Fibroblast of peridontal ligament (primary cell): ENCODE data around the gene CGN.

Experiments
- DNase-seq: peaks from one replicate; pipeline ENCODE4 v3.0.0-alpha.2; 2010; ENCODE audit errors: extremely low read depth

Gene CGN

GRCh38 chr1:151499365-151499764 lies 11.8 kb upstream of the CGN start:
- no peak for DNase-seq

DNA sequence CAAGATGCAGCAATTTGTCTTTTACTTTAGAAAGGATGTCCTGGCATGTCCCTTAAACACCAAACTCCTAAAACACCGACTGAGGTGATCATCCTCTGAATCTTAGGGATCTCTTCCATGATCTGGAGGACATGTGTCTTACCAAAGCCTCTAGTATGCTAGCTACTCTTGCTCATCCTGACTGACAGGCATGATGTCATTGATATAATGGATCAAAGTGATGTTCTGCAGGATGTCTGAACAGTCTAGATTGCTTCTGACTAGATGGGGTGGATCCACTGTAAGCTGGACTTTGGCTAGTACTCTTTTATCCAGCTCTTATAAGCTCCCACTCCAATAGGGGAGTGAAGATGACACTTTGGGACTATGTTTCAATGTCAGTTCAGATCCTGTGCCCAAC lies 11.3 kb upstream of the CGN start:
- no peak for DNase-seq

- no peak for DNase-seq
Measured at GRCh38 chr1:151501474-151501873, 9.7 kb upstream of the CGN start.

DNA sequence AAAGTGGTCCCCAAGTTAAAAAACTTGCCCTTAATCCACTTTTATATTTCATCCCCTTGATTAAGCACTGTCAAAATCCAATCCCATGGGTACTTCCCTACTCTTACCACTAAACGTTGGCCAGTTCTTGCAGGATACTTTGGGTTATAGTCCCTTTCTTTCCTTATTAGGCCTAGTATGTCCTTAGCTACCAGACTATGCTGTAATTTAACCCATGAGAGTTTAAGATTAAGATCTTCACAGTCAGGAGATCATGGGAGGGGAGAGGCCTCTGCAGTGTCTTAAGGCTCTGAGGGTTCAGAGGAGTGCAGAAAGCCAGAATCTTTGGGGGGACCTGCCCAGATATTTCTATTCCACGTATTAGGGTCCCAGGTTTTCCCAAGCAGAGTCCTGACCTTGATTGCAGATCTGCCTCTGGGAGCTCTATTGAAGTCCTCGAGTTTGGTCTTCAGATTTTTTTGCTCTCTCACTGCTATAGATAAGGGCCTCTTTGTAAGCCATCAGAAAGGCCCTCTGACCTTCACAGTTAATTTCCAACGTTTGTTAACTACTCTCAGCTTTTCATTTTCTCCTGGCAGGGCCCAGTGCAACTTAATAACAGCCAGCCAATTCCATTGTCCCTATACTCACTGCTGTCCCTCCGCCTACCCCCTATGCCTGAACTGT lies 9.0 kb upstream of the CGN start:
- no peak for DNase-seq

DNA sequence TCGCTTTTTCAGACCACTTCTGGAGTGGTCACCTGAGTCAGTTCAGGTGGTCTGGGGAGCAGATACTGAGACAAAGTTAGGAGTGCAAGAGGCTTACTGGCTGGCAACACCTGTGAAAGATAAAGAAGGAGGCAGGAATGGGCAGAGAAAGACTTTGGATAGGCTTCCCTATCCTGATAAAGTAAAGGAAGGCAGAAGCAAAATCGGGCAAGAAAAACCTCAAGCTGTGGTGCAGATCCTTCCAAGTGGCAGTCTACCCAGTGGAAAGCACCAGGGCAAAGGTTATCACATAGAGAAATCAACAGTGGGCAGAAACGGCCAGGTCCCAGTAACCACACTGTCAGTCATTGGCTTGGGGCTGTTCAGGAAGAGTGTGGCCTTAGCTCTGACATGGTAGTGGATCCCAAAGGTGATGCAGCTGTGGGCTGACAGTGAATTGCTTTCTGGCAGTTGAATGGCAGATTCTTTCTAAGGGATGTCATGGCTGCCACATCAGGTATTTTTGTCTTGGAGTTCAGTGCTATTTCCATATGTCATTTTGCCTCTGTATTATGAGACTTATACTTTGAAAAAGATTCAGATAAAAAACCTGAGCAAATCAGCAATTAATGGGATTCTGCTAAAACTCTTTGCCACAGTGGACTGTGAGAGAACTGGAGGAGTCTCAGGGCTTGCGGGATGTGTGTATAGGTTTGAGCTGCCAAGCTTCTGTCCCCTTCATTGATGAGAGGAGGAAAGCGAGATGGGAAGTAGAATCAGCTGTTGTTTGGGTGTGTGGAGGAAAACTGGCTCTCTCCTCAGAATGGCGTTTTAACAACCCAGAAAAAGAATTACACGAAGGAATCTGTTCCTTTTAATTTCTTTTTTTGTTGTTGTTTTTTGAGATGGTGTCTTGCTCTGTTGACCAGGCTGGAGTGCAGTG lies 8.1 kb upstream of the CGN start:
- DNase-seq = no peak

- no peak for DNase-seq
Measured at GRCh38 chr1:151504252-151504651, 6.9 kb upstream of the CGN start.

DNA sequence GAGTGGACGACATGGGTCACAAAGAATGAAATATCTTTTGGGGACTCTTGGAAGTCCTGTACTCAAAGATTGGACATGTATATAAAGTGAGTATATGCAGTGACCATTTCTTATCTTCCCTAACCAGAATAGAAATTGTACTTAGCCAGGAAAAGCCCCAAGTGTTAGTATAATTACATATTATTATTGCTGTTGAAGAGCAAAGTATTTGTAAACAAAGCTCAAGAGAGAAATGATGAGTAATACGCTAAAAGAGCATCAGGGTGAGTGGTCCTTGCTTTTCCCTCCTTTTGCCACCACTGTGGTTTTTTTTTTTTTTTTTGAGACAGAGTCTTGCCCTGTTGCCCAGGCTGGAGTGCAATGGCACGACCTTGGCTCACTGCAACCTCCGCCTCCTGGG lies 6.4 kb upstream of the CGN start:
- no peak for DNase-seq

GRCh38 chr1:151508833-151509232 lies 2.4 kb upstream of the CGN start:
- DNase-seq = no peak

DNA sequence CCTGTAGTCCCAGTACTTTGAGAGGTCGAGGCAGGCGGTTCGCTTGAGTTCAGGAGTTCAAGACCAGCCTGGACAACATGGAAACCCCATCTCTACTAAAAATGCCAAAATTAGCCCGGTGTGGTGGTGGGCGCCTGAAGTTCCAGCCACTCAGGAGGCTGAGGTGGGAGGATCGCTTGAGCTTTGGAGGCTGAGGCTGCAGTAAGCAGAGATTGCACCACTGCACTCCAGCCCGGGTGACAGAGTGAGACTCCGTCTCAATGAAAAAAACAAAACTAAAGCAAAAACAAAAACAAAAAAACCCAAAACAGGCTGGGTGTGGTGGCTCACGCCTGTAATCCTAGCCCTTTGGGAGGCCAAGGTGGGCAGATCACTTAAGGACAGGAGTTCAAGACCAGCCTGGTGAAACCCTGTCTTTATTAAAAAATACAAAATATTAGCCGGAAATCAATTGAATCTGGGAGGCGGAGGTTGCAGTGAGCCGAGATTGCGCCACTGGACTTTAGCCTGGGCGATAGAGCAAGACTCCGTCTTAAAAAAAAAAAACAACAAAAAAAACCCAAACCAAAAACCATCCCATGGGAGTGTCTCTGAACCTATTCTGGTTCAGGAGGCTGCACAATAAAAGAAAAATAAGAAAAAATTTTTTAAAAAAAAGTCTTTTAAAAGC lies 1.7 kb upstream of the CGN start:
- no peak for DNase-seq

DNA sequence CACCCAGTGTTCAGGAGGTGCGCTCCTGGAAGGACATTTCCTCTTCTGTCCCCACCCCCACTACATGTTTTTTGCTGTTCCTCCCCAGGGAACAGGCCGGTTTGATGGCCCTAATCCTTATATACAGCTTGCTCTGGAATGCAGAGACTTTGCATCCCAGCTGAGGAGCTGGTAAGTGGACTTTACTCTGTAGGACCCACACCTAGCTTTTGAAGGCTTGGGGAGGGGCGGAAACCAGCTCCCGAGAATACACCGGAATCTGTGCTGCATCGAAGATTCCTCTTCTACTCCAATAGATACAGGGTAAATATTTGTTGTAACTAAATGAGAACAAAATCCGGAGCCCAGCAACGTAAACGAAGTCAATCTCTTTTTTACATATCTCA lies 1.2 kb upstream of the CGN start:
- DNase-seq = no peak

DNA sequence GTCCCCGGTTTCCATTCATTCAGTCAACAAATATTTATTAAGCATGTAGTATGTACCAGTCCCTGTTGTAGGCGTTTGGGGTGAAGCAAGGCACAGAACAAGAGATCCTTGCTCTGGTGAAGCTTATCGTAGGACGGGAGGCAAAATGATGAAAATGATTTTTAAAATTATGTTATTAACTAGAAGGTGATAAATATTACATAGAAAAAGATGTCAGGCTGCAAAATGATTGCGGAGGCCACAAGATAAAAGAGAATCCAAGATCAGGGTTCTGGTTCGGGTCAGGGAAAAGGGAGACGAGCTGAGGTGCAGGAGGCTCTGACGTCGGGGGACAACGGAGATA lies 602 bp upstream of the CGN start:
- no peak for DNase-seq

DNA sequence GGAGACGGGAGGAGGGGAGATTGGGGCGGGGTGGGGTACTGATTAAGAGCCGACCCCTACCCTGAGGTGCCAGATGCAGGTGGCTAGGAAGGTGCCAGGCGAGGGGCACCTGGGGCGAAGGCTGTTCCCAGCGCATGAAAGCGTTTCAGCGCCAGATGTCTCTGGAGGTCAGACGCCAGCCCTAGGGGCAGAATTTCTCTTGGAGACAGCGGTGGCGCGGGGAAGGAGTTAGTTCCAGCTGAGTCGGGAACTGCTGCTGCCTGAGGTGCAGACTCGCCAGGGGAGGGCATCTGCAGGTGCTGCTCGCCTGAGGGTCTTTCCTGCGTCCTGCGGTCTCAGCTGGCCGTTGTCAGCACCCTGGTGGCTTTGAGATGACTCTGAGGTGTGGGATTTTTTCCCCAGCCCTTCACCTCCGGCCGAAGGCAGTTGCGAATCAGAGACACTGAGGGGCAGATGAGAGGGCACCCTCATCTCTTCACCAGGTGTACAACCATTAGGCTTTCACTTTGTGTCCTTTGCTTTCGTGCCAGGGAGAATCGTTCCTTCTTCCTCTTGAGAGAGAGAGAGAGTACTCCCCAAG lies 539 bp downstream of the CGN start:
- DNase-seq = no peak

- no peak for DNase-seq
Measured at GRCh38 chr1:151512326-151512725, 1.1 kb downstream of the CGN start.

GRCh38 chr1:151512801-151513625 lies 1.8 kb downstream of the CGN start:
- no peak for DNase-seq

- no peak for DNase-seq
Measured at GRCh38 chr1:151513626-151514121, 2.5 kb downstream of the CGN start.

GRCh38 chr1:151514366-151514765 lies 3.2 kb downstream of the CGN start:
- no peak for DNase-seq

DNA sequence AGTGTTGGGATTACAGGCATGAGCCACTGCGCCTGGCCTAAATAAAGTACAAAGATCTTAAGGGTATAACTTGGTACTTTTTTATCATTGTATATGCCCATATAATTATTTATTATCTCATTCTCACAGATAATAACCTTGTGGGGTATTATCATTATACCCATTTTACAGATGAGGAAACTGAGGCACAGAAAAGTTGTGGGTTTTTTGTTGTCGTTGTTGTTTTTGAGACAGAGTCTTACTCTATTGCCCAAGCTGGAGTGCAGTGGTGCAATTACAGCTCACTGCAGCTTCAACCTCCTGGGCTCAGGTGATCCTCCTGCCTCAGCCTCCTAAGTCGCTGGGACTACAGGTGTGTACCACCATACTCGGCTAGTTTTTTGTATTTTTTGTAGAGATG lies 4.1 kb downstream of the CGN start:
- no peak for DNase-seq

DNA sequence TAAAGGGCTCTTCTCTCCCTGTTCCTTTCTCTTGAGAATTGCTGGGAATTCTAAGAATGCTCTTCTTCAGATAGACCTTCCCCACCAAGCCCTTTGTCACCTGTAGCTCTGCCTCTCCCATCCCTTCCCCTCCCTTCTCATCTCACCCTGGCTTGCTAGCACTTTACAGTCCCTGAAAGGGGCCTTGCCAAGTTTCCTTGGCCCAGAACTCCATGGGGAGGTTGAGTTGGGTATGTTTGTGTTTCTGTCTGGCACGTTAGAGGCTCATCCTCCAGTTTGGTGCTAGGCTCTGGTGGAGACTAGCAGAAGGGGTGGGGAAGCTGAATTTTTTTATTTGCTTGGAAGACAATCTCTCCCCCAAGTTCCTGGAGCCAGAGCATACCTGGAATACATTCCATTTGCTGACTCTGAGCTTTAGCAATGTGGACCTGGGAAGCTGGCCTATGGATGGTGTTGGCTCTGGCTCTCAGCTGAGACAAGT lies 4.9 kb downstream of the CGN start:
- DNase-seq = no peak

DNA sequence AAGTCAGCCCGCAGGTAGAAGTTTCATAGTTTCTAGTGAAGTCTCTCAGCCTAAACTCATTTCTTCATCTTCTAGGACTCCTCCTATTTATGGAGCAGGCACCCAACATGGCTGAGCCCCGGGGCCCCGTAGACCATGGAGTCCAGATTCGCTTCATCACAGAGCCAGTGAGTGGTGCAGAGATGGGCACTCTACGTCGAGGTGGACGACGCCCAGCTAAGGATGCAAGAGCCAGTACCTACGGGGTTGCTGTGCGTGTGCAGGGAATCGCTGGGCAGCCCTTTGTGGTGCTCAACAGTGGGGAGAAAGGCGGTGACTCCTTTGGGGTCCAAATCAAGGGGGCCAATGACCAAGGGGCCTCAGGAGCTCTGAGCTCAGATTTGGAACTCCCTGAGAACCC lies 7.2 kb downstream of the CGN start:
- DNase-seq = no peak

- no peak for DNase-seq
Measured at GRCh38 chr1:151518936-151519335, 7.7 kb downstream of the CGN start.

DNA sequence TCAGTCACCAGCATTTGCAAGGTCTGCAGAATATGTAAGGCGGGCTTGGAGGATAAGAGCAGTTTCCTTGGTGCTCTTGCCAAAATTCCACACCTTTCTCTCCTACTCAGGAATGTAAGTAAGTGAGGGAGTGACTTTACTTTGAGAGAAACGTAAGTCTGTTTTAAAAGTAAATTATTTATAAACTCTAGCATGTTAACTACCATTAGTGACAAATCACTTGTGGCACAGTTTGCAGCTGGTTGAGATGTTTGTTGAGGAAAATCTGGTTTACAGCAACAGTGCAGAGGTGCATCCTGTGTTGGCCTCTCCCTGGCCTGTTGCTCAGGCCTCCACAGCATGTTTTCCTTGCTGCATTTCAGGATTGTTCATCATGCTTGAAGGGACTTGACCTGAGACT lies 8.5 kb downstream of the CGN start:
- DNase-seq = no peak
